SK-N-SH (cell line): ENCODE measurements around the gene ESRP2. TPM values are rescaled to one million over a fixed set of nuclear protein-coding genes. Genes with fewer than 3 reads are reported as not detected.

Source experiments
- CTCF ChIA-PET: fragments of 300-600, 350-600 bp; formaldehyde crosslinking; extraction: SDS; loops from one replicate; lab custom pipeline; 2021; lab: Yijun Ruan, JAX
- POLR2A ChIA-PET: fragments of 350-600 bp; sonication (Branson Sonifier 250); formaldehyde crosslinking; extraction: SDS; loops from one replicate; lab custom pipeline; 2020; ENCODE audit warnings: antibody characterized with exemption, inconsistent platforms; lab: Yijun Ruan, JAX
- DNase-seq: peaks from one replicate; pipeline ENCODE4 v3.0.0; 2012
- H2AFZ ChIP-seq: fragments of 200-600 bp; sonication (generic); 2 replicates; pipeline ENCODE4 v1.8.1; 2016; ENCODE audit warnings: antibody characterized with exemption, mild to moderate bottlenecking, low read depth
- H3F3A ChIP-seq: fragments of 200-600 bp; sonication (generic); replicated peaks from 2 replicates; pipeline ENCODE3; 2016; ENCODE audit warnings: antibody characterized with exemption, mild to moderate bottlenecking; ENCODE audit not compliant: insufficient read depth
- H3K27ac ChIP-seq, 2 experiments: fragments of 200-500 bp in 1 of 2; fragments of 200-600 bp in 1 of 2; sonication (Bioruptor generic) in 1 of 2; sonication (generic), shearing (Covaris generic) in 1 of 2; 2 replicates each; pipeline versions ENCODE4 v1.5.1 to v1.6.1; 2014 to 2016; ENCODE audit warnings: low read depth in 2 of 2, inconsistent platforms in 1 of 2, low read length in 1 of 2, mild to moderate bottlenecking in 1 of 2, mixed read lengths in 1 of 2
- H3K27me3 ChIP-seq: fragments of 200-600 bp; sonication (generic), shearing (Covaris generic); 2 replicates; pipeline ENCODE4 v1.6.1; 2016; ENCODE audit warnings: mixed run types; ENCODE audit not compliant: insufficient read depth
- H3K36me3 ChIP-seq, 2 experiments: fragments of 200-500 bp in 1 of 2; fragments of 200-600 bp in 1 of 2; sonication (Bioruptor generic) in 1 of 2; sonication (generic) in 1 of 2; replicated peaks in 1 of 2; 2 replicates each; pipeline versions ENCODE3 to v1.5.1; 2014 to 2016; ENCODE audit warnings: low read length in 1 of 2, mild to moderate bottlenecking in 1 of 2; ENCODE audit not compliant: insufficient read depth in 2 of 2, control insufficient read depth in 1 of 2
- H3K4me1 ChIP-seq, 2 experiments: fragments of 200-500 bp in 1 of 2; fragments of 200-600 bp in 1 of 2; sonication (Bioruptor generic) in 1 of 2; sonication (generic), shearing (Covaris generic) in 1 of 2; 2 replicates each; pipeline versions ENCODE4 v1.5.1 to v1.6.1; 2014 to 2016; ENCODE audit warnings: low read depth in 1 of 2, low read length in 1 of 2, mixed run types in 1 of 2; ENCODE audit not compliant: insufficient read depth in 2 of 2, control insufficient read depth in 1 of 2
- H3K4me2 ChIP-seq: fragments of 200-600 bp; sonication (generic), shearing (Covaris generic); 2 replicates; pipeline ENCODE4 v1.6.1; 2017; ENCODE audit warnings: mixed run types
- H3K4me3 ChIP-seq, 2 experiments: fragments of 200-500 bp in 1 of 2; fragments of 200-600 bp in 1 of 2; sonication (Bioruptor generic) in 1 of 2; sonication (generic), shearing (Covaris generic) in 1 of 2; 2 replicates each; pipeline versions ENCODE4 v1.5.1 to v1.8.1; 2014 to 2016; ENCODE audit warnings: low read depth in 2 of 2, inconsistent platforms in 1 of 2, low read length in 1 of 2, mild to moderate bottlenecking in 1 of 2, mixed read lengths in 1 of 2, moderate library complexity in 1 of 2
- H3K79me2 ChIP-seq: fragments of 200-600 bp; sonication (generic); 2 replicates; pipeline ENCODE4 v1.8.1; 2017; ENCODE audit warnings: mild to moderate bottlenecking; ENCODE audit not compliant: insufficient read depth
- H3K9ac ChIP-seq: fragments of 200-600 bp; sonication (generic); 2 replicates; pipeline ENCODE4 v1.6.1; 2017; ENCODE audit warnings: mixed run types
- H3K9me2 ChIP-seq: fragments of 200-600 bp; sonication (generic); 2 replicates; pipeline ENCODE4 v1.6.1; 2017; ENCODE audit warnings: mixed run types
- H3K9me3 ChIP-seq: fragments of 200-600 bp; sonication (generic); 2 replicates; pipeline ENCODE4 v1.6.1; 2017; ENCODE audit warnings: mixed run types, mild to moderate bottlenecking, moderate library complexity
- H4K20me1 ChIP-seq: fragments of 200-600 bp; sonication (generic); 2 replicates; pipeline ENCODE4 v1.6.1; 2017; ENCODE audit warnings: mild to moderate bottlenecking, mixed run types; ENCODE audit not compliant: insufficient read depth
- CHD2 ChIP-seq: fragments of 150-350 bp; IDR thresholded peaks from 2 replicates; pipeline ENCODE4 v1.6.1; 2018; ENCODE audit warnings: low read length; ENCODE audit not compliant: partially characterized antibody
- CTCF ChIP-seq: fragments of 200-600 bp; sonication (generic); IDR thresholded peaks from 2 replicates; pipeline ENCODE4 v1.6.1; 2017; ENCODE audit warnings: antibody characterized with exemption, mild to moderate bottlenecking, moderate library complexity
- ELF1 ChIP-seq: IDR thresholded peaks from 2 replicates; pipeline ENCODE4 v1.4.0; 2012
- EZH2phosphoT487 ChIP-seq: fragments of 200-600 bp; sonication (generic); IDR thresholded peaks from 2 replicates; pipeline ENCODE4 v1.6.1; 2017; ENCODE audit warnings: low read depth, mixed run types, mild to moderate bottlenecking, antibody characterized with exemption, moderate library complexity, borderline replicate concordance
- FOSL2 ChIP-seq: IDR thresholded peaks from 2 replicates; pipeline ENCODE4 v1.4.0; 2012; ENCODE audit warnings: low read depth, mild to moderate bottlenecking, moderate library complexity, borderline replicate concordance
- FOXJ3 ChIP-seq: sonication (generic); formaldehyde crosslinking; IDR thresholded peaks from 2 replicates; pipeline ENCODE4 v1.5.1; 2020; ENCODE audit warnings: mild to moderate bottlenecking, missing genetic modification reagents
- FOXM1 ChIP-seq: IDR thresholded peaks from 2 replicates; pipeline ENCODE4 v1.4.0; 2012; ENCODE audit warnings: low read depth, mild to moderate bottlenecking
- GABPA ChIP-seq: IDR thresholded peaks from 2 replicates; pipeline ENCODE4 v1.4.0; 2012; ENCODE audit warnings: low read depth, mild to moderate bottlenecking
- GATA2 ChIP-seq: sonication (generic); formaldehyde crosslinking; IDR thresholded peaks from 2 replicates; pipeline ENCODE4 v1.5.0; 2020; ENCODE audit warnings: mild to moderate bottlenecking, missing genetic modification reagents
- IRF3 ChIP-seq: fragments of 150-350 bp; IDR thresholded peaks from 2 replicates; pipeline ENCODE4 v1.6.1; 2016; ENCODE audit warnings: mild to moderate bottlenecking, low read depth, low read length
- JUND ChIP-seq: IDR thresholded peaks from 2 replicates; pipeline ENCODE4 v1.4.0; 2012
- MXI1 ChIP-seq: IDR thresholded peaks from 2 replicates; pipeline ENCODE4 v1.6.1; 2012; ENCODE audit warnings: mild to moderate bottlenecking, low read depth, low read length, improper control_type of control experiment
- NRF1 ChIP-seq: IDR thresholded peaks from 2 replicates; pipeline ENCODE4 v1.6.1; 2012; ENCODE audit warnings: low read depth, mild to moderate bottlenecking, low read length
- POLR2AphosphoS5 ChIP-seq: IDR thresholded peaks from 2 replicates; pipeline ENCODE4 v1.6.1; 2012; ENCODE audit warnings: low read depth, low read length
- RAD21 ChIP-seq: IDR thresholded peaks from 2 replicates; pipeline ENCODE4 v1.6.1; 2012; ENCODE audit warnings: mild to moderate bottlenecking, low read length
- RCOR1 ChIP-seq: fragments of 150-350 bp; IDR thresholded peaks from 2 replicates; pipeline ENCODE4 v1.6.1; 2017; ENCODE audit warnings: antibody characterized with exemption, low read length
- RFX5 ChIP-seq: IDR thresholded peaks from 2 replicates; pipeline ENCODE4 v1.6.1; 2012; ENCODE audit warnings: mild to moderate bottlenecking, improper control_type of control experiment, low read length
- SIN3A ChIP-seq: IDR thresholded peaks from 2 replicates; pipeline ENCODE4 v1.6.1; 2012; ENCODE audit warnings: low read depth, mild to moderate bottlenecking, low read length, moderate library complexity, borderline replicate concordance
- TEAD4 ChIP-seq: IDR thresholded peaks from 2 replicates; pipeline ENCODE4 v1.4.0; 2012; ENCODE audit warnings: mild to moderate bottlenecking, borderline replicate concordance; ENCODE audit not compliant: insufficient read depth
- YY1 ChIP-seq: IDR thresholded peaks from 2 replicates; pipeline ENCODE4 v1.4.0; 2012; ENCODE audit warnings: low read depth, mild to moderate bottlenecking
- WGBS: methylation state at CpG from one replicate; pipeline ENCODE4 v1.1.6; 2017; ENCODE audit warnings: low lambda C conversion rate; 5-methylcytosine and 5-hydroxymethylcytosine counted together
- polyA plus RNA-seq, 3 experiments: library from polyadenylated mRNA; depleted of rRNA; stranded (reverse); fragments of >200 nt; gene quantifications; 2 replicates each; pipeline ENCODE4 v1.2.3, GENCODE V29; 2012
- TF ChIP-seq, protein P1 (sequence below): IDR thresholded peaks from 2 replicates; pipeline ENCODE4 v1.4.0; 2012; ENCODE audit warnings: low read depth, borderline replicate concordance
- TF ChIP-seq, protein P2 (sequence below): IDR thresholded peaks from 2 replicates; pipeline ENCODE4; 2012
- TF ChIP-seq, protein P3 (sequence below): IDR thresholded peaks from 2 replicates; pipeline ENCODE4 v1.4.0; 2012; ENCODE audit warnings: low read depth

Gene ESRP2
- polyA plus RNA-seq, 1 of the 3 experiments (the other 2 are of a cell fraction): 0.07 TPM

- TF ChIP-seq CHD2: no peak
- no peak for TF ChIP-seq NRF1
- TF ChIP-seq EZH2phosphoT487: no peak
- TF ChIP-seq FOXJ3: no peak
- no peak for TF ChIP-seq MXI1
- no peak for TF ChIP-seq JUND
- TF ChIP-seq GABPA: no peak
- TF ChIP-seq IRF3: no peak
- TF ChIP-seq, protein P1, sequence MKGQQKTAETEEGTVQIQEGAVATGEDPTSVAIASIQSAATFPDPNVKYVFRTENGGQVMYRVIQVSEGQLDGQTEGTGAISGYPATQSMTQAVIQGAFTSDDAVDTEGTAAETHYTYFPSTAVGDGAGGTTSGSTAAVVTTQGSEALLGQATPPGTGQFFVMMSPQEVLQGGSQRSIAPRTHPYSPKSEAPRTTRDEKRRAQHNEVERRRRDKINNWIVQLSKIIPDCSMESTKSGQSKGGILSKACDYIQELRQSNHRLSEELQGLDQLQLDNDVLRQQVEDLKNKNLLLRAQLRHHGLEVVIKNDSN: no peak
- TF ChIP-seq POLR2AphosphoS5: no peak
- no peak for TF ChIP-seq SIN3A
- TF ChIP-seq YY1: no peak
- no peak for TF ChIP-seq RAD21
- TF ChIP-seq GATA2 (CRISPR knock-in tag): no peak
- Histone ChIP-seq H4K20me1 (no peaks in the 10 kb centered on the region), H3K4me3 (no peak overlapping the region), H3F3A (peaks cover 17% of the 10 kb centered on the region), H3K9me3 (no peaks in the 10 kb centered on the region), H3K27ac (no peak overlapping the region), H3K36me3 (peaks cover 13 to 19% of the 10 kb centered on the region in 2 experiments), H3K9ac (no peak overlapping the region), H3K79me2 (no peaks in the 10 kb centered on the region), H3K4me2 (no peak overlapping the region), H3K4me1 (peaks cover 0 to 6% of the 10 kb centered on the region in 2 experiments; a peak in 2 of 4 replicates), H3K27me3 (no peaks in the 10 kb centered on the region), H2AFZ (no peak overlapping the region), H3K9me2 (no peaks in the 10 kb centered on the region)
- WGBS: 90% methylated on average over 13 of the region's 18 CpGs
- ChIA-PET CTCF (interaction anchor here (9.0 kb wide), 1 partner anchor 7 kb away, joined by 92 read pairs; the partner anchor contains the start of gene SLC7A6), POLR2A (no interaction called here)
- no peak for DNase-seq
Observed at GRCh38 chr16:68255712-68256111, 19.8 kb upstream of the ESRP2 start.

DNA sequence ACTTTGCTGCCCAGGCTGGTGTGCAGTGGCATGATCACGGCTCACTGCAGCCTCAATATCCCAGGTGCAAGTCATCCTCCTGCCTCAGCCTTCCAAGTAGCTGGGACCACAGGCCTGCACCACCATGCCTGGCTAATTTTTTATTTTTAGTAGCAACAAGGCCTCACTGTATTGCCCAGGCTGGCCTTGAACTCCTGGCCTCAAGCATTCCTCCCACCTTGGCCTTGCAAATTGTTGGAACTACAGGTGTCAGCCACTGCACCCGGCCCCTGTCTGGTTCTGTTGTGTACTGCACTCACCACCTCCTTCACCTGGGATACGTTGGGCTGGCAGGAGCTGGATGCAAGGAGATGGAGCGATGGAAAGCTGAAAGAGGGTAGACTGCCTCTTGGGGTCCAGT is 17.8 kb upstream of the ESRP2 start:
- WGBS: 91% methylated on average over 4 of the region's 4 CpGs
- no peak overlapping the region for H3K4me2 ChIP-seq
- H4K20me1 ChIP-seq: no peaks in the 10 kb centered on the region
- ChIA-PET CTCF (interaction anchor here (1.0 to 9.0 kb wide), 3 partner anchors 9 to 251 kb away, joined by 4 to 92 read pairs (median 8); partner anchors contain the start of gene SLC7A6), POLR2A (no interaction called here)
- no peak overlapping the region for H2AFZ ChIP-seq
- no peaks in the 10 kb centered on the region; the same call in 1 of the 2 replicates for H3K79me2 ChIP-seq
- DNase-seq: no peak
- TF ChIP-seq CTCF (no peak), FOSL2 (no peak), NRF1 (no peak), RAD21 (no peak), CHD2 (no peak), ELF1 (no peak), TEAD4 (no peak), GABPA (no peak), JUND (no peak), GATA2 (CRISPR knock-in tag) (no peak), RFX5 (no peak), RCOR1 (no peak), FOXM1 (no peak)
- TF ChIP-seq, protein P2, sequence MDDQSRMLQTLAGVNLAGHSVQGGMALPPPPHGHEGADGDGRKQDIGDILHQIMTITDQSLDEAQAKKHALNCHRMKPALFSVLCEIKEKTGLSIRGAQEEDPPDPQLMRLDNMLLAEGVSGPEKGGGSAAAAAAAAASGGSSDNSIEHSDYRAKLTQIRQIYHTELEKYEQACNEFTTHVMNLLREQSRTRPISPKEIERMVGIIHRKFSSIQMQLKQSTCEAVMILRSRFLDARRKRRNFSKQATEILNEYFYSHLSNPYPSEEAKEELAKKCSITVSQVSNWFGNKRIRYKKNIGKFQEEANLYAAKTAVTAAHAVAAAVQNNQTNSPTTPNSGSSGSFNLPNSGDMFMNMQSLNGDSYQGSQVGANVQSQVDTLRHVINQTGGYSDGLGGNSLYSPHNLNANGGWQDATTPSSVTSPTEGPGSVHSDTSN: no peak
- TF ChIP-seq, protein P1: no peak
- TF ChIP-seq, protein P3, sequence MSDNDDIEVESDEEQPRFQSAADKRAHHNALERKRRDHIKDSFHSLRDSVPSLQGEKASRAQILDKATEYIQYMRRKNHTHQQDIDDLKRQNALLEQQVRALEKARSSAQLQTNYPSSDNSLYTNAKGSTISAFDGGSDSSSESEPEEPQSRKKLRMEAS: no peak
- peaks cover 0 to 6% of the 10 kb centered on the region in 2 experiments; a peak in 2 of 4 replicates for H3K4me1 ChIP-seq
- H3K9ac ChIP-seq: no peak overlapping the region
- H3K9me3 ChIP-seq: no peaks in the 10 kb centered on the region
- H3F3A ChIP-seq: peaks cover 17% of the 10 kb centered on the region
- no peak overlapping the region for H3K27ac ChIP-seq
- no peaks in the 10 kb centered on the region for H3K27me3 ChIP-seq
- peaks cover 8 to 13% of the 10 kb centered on the region in 2 experiments for H3K36me3 ChIP-seq
- no peaks in the 10 kb centered on the region for H3K9me2 ChIP-seq
- H3K4me3 ChIP-seq: no peak overlapping the region
